Esophagus (tissue), 2 donors: ENCODE data around the gene BFSP1. TPM values are rescaled to one million over a fixed set of nuclear protein-coding genes. Genes with fewer than 3 reads are reported as not detected.

Source experiments
- H3K27ac ChIP-seq, 2 donors: one replicate each; pipeline ENCODE4 v1.5.1; 2013; ENCODE audit warnings: low read depth in 2 of 2, mild to moderate bottlenecking in 2 of 2, inconsistent platforms in 1 of 2, low read length in 1 of 2, moderate library complexity in 1 of 2
- H3K27me3 ChIP-seq, 2 donors: one replicate each; pipeline ENCODE4 v1.6.1; 2013; ENCODE audit warnings: low read length in 2 of 2, control low read depth in 1 of 2, mild to moderate bottlenecking in 1 of 2; ENCODE audit not compliant: insufficient read depth in 2 of 2, control insufficient read depth in 1 of 2
- H3K36me3 ChIP-seq, 2 donors: one replicate each; pipeline ENCODE4 v1.6.1; 2013; ENCODE audit warnings: low read length in 1 of 2; ENCODE audit not compliant: control insufficient read depth in 2 of 2, insufficient read depth in 2 of 2
- H3K4me1 ChIP-seq, 2 donors: one replicate each; pipeline ENCODE4 v1.6.1; 2013; ENCODE audit warnings: low read length in 1 of 2; ENCODE audit not compliant: control insufficient read depth in 2 of 2, insufficient read depth in 2 of 2
- H3K4me3 ChIP-seq, 2 donors: one replicate each; pipeline ENCODE4 v1.5.1; 2013; ENCODE audit warnings: low read length in 2 of 2, mild to moderate bottlenecking in 2 of 2, low read depth in 1 of 2, moderate library complexity in 1 of 2
- H3K9me3 ChIP-seq, 2 donors: one replicate each; pipeline ENCODE4 v1.6.1; 2013; ENCODE audit warnings: mild to moderate bottlenecking in 2 of 2, low read depth in 1 of 2, low read length in 1 of 2, moderate library complexity in 1 of 2; ENCODE audit not compliant: control insufficient read depth in 2 of 2, insufficient read depth in 1 of 2
- WGBS, 2 donors: extraction: QIAGEN DNeasy Blood & Tissue Kit; methylation state at CpG; one replicate each; pipeline ENCODE4 v1.1.7; 2013; 5-methylcytosine and 5-hydroxymethylcytosine counted together
- polyA plus RNA-seq, 2 donors: library from polyadenylated mRNA; stranded (reverse); fragments of 200-250 nt; gene quantifications; one replicate each; pipeline ENCODE4 v1.2.3, GENCODE V29; 2013
- donor health status: healthy with polysubstance abuse.
- donor health status: Bipolar disorder and iron deficiency.

Gene BFSP1
- polyA plus RNA-seq, 2 donors, result 0.80 to 1.2 TPM

DNA sequence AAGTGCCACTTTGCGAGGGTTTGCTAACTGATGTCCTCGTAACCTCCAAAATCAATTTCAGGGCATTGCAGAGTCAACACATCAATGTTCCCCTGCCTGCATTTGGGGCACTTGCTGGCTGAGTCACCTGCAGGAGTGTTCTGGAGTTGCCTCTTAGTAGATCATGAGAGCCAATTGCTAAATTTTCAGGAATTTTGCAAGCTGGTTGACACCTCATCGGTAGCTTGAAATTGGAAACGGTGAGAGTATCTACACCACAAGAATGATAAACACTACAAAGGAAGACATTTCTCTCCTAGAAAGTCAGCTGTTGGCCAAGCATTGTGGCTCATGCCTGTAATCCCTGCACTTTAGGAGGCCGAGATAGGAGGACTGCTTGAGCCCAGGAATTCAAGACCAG lies 10.8 kb upstream of the BFSP1 start:
- no peaks in the 10 kb centered on the region for H3K4me1 ChIP-seq
- 81 to 82% methylated on average over 5 of the region's 5 CpGs for WGBS, 2 donors
- H3K27me3 ChIP-seq, result no peaks in the 10 kb centered on the region
- H3K9me3 ChIP-seq, result no peaks in the 10 kb centered on the region
- H3K36me3 ChIP-seq, result no peaks in the 10 kb centered on the region
- no peak overlapping the region for H3K4me3 ChIP-seq
- H3K27ac ChIP-seq, result peak overlapping the region in 1 of 2 donors; percentile 40

DNA sequence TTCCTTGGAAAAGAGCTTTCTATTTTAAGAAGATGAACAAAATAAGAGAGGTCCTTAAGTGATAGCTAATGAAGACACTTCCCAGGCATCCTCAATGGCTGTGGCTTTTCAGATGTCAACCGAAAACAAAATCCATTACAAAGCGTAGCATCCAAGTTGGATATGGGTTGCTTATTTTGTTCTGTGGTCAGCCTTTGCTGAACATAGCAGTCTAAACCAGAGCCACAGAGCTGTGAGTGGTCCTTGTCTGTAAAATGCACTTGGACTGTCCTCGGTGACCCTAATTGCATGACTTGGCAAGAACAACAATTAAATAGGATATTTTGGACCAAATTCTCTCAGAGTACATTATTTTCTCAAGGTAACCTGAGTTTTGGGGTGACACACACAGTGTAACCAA lies 10.4 kb upstream of the BFSP1 start:
- no peaks in the 10 kb centered on the region for H3K4me1 ChIP-seq
- H3K4me3 ChIP-seq, result no peak overlapping the region
- H3K27ac ChIP-seq, result peak overlapping the region in 1 of 2 donors; percentile 40
- H3K27me3 ChIP-seq, result no peaks in the 10 kb centered on the region
- no peaks in the 10 kb centered on the region for H3K36me3 ChIP-seq
- no peaks in the 10 kb centered on the region for H3K9me3 ChIP-seq
- WGBS, 2 donors, result 85 to 88% methylated on average over 3 of the region's 3 CpGs

DNA sequence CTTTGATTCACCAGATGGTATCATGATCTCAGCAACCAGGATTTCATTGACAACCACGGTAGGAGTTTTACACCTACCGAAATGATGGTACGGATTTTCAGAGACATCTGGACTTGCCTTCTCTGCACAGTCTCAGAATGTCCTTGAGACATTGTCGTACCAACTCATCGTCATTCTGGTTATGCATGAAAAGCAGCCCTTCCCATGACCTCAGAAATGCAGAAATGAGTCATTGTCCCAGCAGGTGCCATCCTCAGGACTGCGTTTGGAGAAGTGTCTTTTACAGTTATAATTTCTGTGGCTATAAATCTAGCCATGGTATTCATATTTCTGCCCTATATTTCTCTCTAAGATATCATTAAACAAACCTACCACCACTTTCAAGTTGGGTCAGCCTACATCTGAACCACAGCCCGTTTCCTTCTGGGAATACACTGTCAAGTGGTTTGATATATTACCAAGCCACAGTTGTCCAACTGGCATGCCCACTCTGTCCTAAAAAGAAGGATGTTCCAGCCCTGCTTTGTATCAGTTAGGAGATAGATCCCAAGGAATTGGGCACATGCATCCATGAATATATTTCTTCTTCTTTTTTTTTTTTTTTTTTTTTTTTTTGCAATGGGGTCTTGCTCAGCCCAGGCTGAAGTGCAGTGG lies 7.5 kb upstream of the BFSP1 start:
- WGBS, 2 donors, result 41 to 49% methylated on average over 7 of the region's 7 CpGs
- no peak overlapping the region for H3K4me3 ChIP-seq
- no peaks in the 10 kb centered on the region for H3K4me1 ChIP-seq
- H3K27ac ChIP-seq, result peak overlapping the region in 1 of 2 donors; percentile 13
- no peaks in the 10 kb centered on the region for H3K36me3 ChIP-seq
- H3K9me3 ChIP-seq, result no peaks in the 10 kb centered on the region
- H3K27me3 ChIP-seq, result no peaks in the 10 kb centered on the region

DNA sequence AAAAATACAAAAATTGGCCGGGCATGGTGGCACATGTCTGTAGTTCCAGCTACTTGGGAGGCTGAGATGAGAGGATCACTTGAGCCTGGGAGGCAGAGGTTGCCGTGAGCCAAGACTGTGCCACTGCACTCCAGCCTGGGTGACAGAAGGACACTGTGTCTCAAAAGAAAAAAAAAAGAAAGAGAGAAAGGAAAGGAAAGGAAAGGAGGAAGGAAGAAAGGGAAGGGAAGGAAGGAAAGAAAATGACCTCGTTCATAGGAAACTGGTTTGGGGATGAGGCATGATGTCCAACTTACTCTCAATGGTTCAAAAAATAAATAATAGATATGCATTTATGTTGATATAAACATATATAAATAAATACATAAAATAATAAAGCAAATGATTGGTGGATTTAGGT lies 6.8 kb upstream of the BFSP1 start:
- WGBS, 2 donors, result 85 to 86% methylated on average over 3 of the region's 3 CpGs
- Histone ChIP-seq H3K4me1 (no peaks in the 10 kb centered on the region), H3K36me3 (no peaks in the 10 kb centered on the region), H3K27me3 (no peaks in the 10 kb centered on the region), H3K9me3 (no peaks in the 10 kb centered on the region), H3K27ac (no peak overlapping the region), H3K4me3 (no peak overlapping the region)

DNA sequence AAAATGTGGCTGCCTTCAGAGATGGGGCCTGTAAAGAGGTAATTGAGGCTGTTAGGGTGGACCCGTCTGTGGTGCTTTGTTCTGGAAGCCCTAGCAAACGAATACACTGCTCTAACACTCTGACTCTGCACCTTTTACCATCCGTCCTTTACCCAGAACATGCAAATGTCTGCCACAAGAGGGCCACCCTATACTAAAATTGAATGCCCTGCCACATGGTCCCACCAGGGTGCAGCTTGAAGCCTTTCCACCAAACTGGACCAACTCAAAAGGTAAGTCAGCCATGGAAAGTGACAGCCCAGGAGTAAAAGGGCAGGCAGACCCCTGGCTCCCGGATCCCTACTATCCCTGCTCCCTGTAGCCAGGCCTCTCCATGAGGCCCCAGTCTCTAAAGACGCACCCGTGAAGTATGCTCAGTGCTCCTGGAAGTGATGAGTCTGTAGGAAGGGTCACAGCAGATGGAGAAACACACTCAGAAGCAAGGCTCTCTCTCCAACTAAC lies 5.8 kb upstream of the BFSP1 start:
- no peaks in the 10 kb centered on the region for H3K4me1 ChIP-seq
- no peaks in the 10 kb centered on the region for H3K9me3 ChIP-seq
- no peaks in the 10 kb centered on the region for H3K27me3 ChIP-seq
- no peaks in the 10 kb centered on the region for H3K36me3 ChIP-seq
- H3K4me3 ChIP-seq, result no peak overlapping the region
- WGBS, 2 donors, result 28 to 29% methylated on average over 6 of the region's 6 CpGs
- peak overlapping the region in 1 of 2 donors; percentile 49 for H3K27ac ChIP-seq

DNA sequence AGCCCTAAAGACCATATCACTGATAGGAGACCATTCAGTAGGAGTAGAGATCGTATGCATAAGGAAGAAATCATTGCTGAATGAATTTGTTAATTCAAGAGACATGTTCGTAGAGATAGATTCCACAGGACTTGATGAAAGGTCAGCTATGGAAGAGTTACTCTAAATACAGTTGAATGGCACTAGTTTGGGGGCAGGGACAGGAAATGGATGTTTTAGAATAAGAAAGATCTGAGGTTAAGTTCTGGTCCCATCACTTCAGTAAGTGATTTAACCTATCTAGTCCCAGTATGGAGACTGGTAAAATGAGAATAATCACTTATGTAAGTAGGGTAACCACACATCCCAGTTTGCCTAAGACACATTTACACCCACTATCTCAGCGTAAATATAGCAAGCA lies 2.9 kb upstream of the BFSP1 start:
- no peak overlapping the region for H3K4me3 ChIP-seq
- peaks cover 0 to 2% of the 10 kb centered on the region in 2 donors for H3K4me1 ChIP-seq
- H3K36me3 ChIP-seq, result no peaks in the 10 kb centered on the region
- H3K27me3 ChIP-seq, result no peaks in the 10 kb centered on the region
- WGBS, 2 donors, result 93 to 94% methylated on average over 3 of the region's 3 CpGs
- H3K9me3 ChIP-seq, result no peaks in the 10 kb centered on the region
- H3K27ac ChIP-seq, result no peak overlapping the region

DNA sequence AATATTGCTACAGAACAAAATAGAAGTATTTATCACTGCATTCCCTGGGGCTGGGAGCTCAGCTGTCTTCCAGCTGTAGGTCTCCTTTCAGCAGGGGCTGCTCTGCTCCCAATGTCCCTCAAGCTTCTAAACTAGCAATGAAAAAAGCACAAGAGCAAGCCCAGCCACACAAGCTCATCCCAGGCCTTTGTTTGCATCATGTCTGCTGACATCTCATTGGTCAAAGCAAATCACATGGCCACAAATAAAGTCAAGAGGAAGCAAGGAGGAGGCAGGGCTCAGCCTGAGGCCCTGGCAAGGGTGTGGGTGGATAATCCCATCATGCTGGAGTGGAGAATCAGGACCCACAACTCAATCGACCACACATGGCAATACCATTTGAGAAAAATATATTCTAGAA lies 2.2 kb upstream of the BFSP1 start:
- H3K36me3 ChIP-seq, result no peaks in the 10 kb centered on the region
- H3K27ac ChIP-seq, result no peak overlapping the region
- H3K9me3 ChIP-seq, result no peaks in the 10 kb centered on the region
- H3K27me3 ChIP-seq, result no peaks in the 10 kb centered on the region
- H3K4me1 ChIP-seq, result peaks cover 0 to 2% of the 10 kb centered on the region in 2 donors
- 37 to 40% methylated on average over 1 of the region's 1 CpG for WGBS, 2 donors
- no peak overlapping the region for H3K4me3 ChIP-seq

DNA sequence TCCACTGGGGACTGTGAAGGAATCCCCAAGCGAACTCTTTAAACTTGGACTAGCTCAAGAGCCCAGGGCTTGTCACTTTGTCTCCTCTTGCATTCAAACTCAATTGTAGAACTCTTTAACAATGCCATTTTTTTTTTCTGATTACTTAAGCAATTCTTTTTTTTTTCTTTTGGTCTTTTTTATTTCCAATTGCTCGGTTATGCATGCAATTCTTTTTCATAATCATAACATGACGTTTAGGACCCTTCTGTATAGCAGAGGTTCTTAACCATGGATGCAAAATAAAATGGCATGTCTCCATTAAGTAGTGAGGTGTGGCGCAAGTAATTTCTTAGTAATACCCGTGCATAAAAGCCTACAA lies 466 bp upstream of the BFSP1 start:
- H3K4me3 ChIP-seq, result peak overlapping the region; percentile 51 to 54
- no peaks in the 10 kb centered on the region for H3K9me3 ChIP-seq
- 56 to 65% methylated on average over 5 of the region's 5 CpGs for WGBS, 2 donors
- H3K4me1 ChIP-seq, result peaks cover 0 to 2% of the 10 kb centered on the region in 2 donors
- no peaks in the 10 kb centered on the region for H3K27me3 ChIP-seq
- no peaks in the 10 kb centered on the region for H3K36me3 ChIP-seq
- H3K27ac ChIP-seq, result peak overlapping the region; percentile 23 to 54

DNA sequence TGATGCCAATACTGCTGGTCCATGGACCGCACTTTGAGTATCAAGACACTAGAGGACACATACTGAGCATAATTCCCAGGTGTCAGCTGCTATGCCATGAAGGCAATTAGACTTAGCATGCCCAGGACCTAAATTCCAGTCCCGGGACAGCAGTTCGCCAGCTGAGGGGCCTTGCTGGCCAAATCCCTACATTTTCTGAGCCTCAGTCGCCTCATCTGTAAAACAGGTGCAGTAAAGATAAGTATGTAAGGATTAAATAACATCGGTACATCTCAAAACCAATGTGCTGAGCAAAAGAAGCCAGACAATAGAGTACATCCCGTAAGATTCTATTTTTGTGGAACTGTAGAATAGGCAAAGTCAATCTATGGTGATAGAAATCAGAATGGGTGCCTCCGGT lies 1.0 kb downstream of the BFSP1 start:
- 85 to 87% methylated on average over 7 of the region's 7 CpGs for WGBS, 2 donors
- Histone ChIP-seq H3K4me3 (no peak overlapping the region), H3K36me3 (no peaks in the 10 kb centered on the region), H3K27ac (no peak overlapping the region), H3K4me1 (peaks cover 0 to 2% of the 10 kb centered on the region in 2 donors), H3K9me3 (no peaks in the 10 kb centered on the region), H3K27me3 (no peaks in the 10 kb centered on the region)

DNA sequence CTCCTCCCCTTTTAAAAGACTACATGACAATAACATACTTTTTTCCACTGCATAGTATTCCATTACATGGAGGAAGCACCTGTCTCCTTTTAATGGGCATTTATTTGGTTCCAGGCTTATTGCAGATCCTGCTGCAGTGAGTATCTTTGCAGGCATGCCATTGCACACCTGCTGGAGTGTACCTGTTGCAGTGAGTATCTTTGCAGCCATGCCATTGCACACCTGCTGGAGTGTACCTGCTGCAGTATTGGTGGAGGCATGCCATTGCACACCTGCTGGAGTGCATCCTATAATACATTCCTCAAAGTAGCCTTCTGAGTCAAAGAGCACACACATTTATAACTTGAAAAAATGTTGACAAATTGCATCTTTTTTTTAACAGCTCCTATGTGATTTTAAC lies 1.6 kb downstream of the BFSP1 start:
- H3K4me3 ChIP-seq, result no peak overlapping the region
- H3K36me3 ChIP-seq, result no peaks in the 10 kb centered on the region
- H3K27ac ChIP-seq, result no peak overlapping the region
- no peaks in the 10 kb centered on the region for H3K27me3 ChIP-seq
- H3K9me3 ChIP-seq, result no peaks in the 10 kb centered on the region
- peaks cover 0 to 2% of the 10 kb centered on the region in 2 donors for H3K4me1 ChIP-seq
